ENCODE measurements around the gene DSC3. TPM values are rescaled to one million over a fixed set of nuclear protein-coding genes. Genes with fewer than 3 reads are reported as not detected.
A peak's percentile ranks its signal among the peaks of the same experiment; 100 is the strongest.
"Not testable (repeated sequence)": the region's sequence is repeated elsewhere in the genome, so short reads cannot be mapped to it uniquely, and the experiment has no call there.

DSC3 gene
- total RNA-seq, 1 donor from 2014 or later: 0.03 TPM

DNA sequence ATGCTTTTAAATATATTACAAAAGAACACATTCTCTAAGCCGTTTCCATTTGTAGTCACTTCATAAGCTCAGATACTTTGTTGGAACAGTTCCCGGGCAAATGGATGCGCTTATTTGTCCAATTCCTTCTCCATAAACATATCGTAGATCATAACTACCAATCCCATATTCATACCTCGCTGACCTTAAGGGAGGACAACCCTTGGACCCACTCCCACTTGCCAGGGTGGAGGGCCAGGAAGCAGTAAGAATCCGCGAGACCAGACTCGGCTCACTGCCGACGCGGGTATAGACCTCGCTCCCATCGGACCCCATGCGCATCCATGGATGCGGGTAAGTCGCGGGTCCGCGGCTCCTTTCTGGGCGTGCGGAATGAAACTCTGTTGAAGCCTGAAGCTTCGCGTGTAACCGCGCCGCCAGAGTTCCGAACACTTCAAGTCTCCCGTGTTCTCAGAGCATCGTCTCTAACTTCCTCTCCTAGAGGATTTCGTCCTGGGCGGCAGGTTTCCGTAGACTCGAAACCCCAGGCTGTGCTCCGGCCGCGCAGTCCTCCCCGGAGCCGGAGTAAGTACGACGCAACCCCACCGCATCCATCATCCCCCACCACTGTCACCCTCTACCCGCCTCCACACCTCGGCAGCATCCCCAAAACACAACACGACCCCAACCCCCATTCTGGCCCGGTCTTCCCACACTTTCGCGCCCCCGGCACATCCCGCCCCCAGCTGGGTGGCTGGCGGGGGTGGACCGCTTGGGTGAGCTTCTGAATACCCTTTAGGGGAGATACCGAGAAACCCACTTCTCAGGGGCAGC is 1.1 kb downstream of the DSC3 start:
- no peak for DNase-seq (ENCODE audit: low spot score)

DNA sequence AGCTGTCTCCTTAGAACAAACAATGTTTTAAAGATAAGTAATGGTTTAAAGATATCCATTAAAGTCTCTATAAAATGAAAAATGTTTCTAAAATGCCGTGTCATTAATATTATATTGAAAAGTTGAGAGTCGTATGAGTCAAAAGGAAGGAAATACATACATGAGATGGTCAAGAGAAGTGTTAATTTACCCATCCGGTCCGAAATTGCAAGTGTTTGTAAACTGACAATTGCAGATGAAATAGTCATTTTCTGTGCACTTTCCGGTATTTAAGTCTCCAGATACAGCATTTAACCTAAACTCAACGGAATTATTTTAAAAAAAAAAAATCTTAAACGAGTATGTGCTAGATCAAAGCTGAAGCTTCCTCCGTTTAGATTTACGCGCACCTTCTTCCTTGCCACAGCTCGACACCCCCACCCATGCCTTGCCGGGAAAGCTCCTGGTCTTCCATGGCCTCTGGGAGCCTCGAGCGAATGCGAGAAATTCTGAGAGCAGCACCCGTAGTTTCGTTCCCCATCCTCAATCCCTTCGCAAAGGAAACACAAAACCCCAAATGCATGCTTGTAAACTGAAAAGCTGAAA is 1.8 kb downstream of the DSC3 start:
- DNase-seq (ENCODE audit: low spot score): no peak

DNA sequence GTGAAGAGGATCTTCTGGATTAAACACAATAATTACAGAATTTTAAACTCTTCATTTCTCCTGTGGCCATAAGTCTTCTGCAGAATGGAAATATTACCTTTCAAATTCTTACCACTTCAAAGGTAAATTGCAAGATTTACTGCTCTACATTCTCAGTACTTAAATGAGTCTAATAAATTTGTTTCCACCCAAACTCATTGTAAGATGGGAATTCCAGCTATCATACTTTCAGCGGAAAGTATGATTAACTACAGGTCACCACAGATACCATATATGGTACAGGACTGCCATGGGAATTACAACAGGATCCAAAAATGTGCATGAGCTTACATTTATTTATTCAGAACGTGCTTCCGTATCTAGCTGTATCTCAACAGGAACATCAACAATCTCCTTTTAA is 3.1 kb downstream of the DSC3 start:
- no peak for DNase-seq (ENCODE audit: low spot score)

DNA sequence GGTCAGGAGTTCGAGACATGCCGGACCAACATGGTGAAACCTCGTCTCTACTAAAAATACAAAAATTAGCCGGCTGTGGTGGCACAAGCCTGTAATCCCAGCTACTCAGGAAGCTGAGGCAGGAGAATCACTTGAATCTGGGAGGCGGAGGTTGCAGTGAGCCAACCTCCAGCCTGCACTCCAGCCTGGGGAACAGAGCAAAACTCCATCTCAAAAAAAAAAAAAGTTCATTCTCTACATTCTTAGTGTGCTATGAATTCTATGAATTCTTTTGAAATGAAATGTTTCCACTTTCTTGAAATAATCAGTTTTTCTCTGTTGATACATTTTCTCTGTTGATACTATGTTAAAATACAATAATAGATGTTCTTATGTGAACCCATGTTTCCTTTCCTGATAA is 4.9 kb downstream of the DSC3 start:
- DNase-seq (ENCODE audit: low spot score): not testable (repeated sequence)

DNA sequence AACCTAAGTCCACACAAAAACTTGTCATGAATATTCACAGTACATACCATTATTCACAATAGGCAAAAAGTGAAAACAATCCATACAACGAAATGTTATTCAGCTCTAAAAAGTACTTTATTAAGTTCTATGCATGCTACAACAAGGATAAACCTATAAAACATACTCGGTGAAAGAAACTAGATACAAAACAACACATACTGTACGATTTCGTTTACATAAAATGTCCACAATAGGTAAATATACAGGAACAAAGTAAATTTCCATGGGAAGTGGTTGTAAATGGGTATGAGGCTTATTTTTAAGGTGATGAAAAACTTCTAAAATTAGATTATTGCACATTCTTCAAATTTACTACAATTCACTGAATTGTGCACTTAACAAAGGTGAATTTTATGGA is 8.0 kb downstream of the DSC3 start:
- DNase-seq (ENCODE audit: low spot score): no peak

DNA sequence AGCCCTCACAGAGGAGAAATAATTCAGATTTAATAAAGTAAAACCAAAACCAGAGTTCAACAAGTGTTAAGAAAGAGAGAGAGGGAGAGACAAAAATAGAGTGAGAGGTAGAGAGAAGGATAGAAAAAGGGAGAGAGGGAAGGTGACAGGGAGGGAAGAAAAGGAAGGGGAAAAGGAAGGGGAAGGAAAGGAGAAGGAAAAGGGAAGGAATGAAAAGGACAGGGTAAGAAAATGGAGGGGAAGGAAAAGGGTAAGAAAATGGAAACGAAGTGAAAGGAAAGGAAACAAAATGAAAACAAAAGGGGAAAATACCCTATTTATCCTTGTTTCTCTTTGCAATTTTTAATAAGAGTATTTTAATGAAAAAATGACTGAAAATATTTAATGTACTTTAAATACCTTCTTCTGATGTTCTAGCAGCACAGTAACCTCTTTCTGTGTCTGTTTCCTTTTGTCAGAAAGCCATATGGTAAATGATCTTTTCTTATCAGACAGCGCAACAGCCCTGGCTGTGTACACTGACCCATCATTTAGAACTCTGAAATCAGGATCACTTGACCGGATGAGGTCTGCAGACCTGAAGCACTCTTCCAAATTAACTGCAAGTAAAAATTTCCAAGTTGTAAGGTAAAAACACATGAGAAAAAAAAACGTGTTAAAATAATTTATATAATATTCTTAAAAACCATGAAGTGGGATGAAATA is 11.8 kb downstream of the DSC3 start:
- DNase-seq (ENCODE audit: low spot score): no peak

DNA sequence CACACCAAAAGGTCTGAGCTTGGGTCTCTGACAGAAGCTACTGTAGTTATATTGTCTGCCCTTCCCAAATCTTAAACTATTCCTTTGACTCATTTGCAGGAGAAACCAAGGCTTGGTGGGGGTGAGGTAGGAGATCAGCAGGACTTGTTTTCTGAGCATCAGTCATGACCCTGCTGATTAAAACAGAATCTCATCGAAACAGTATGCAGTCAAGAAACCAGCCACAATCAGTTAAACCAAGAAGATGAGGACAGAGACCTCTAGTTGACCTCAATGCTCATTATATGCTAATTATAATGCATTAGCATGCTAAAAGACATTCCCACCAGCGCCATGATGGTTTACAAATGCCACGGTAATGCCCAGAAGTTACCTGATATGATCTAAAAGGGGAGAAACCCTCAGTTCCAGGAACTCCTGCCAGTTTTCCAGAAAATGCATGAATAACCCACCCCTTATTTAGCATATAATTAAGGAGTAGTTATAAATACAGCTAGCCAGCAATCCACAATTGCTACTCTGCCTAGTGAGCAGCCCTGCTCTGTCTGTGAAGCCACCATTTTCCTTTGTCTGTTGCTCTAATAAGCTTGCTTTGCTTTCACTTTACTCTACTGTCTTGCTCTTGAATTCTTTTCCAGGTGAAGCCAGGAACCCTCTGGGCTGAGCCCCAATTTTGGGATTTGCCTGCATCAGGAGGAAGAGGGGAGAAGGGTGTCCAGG is 26.7 kb downstream of the DSC3 start:
- no peak for DNase-seq (ENCODE audit: low spot score)

DNA sequence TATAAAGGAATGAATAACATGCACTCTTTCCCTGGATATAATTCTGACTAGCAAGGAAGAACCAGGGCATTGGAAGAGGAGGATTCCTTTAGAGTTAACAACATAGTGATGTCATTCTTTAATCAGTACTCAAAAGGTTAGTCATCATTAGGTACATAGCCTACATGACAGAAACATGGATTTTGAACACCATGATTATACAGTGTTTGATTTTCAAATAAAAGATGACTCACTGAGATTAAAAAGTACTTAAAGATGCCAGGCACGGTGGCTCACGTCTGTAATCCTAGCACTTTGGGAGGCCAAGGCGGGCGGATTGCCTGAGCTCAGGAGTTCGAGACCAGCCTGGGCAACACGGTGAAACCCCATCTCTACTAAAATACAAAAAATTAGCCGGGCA is 31.1 kb downstream of the DSC3 start:
- DNase-seq (ENCODE audit: low spot score): peak; percentile 17

DNA sequence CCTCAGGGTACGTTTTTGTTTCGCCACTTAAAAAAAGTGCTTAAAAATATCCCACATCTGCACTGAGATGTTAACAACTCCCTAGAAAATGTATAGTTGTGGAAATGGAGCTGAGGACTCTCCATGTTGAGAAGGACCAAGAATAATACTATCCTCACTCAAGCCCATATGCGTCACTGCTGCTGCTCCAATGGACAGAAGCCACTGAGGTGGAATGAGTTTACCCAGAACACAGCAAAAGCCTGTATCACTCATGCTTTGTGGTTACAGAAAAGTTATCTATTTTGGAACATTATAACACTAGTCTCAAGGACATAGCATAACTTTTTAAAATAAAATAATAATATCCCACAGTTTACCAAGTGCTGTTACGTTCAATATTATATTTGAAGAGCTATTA is 31.9 kb downstream of the DSC3 start:
- no peak for DNase-seq (ENCODE audit: low spot score)

DNA sequence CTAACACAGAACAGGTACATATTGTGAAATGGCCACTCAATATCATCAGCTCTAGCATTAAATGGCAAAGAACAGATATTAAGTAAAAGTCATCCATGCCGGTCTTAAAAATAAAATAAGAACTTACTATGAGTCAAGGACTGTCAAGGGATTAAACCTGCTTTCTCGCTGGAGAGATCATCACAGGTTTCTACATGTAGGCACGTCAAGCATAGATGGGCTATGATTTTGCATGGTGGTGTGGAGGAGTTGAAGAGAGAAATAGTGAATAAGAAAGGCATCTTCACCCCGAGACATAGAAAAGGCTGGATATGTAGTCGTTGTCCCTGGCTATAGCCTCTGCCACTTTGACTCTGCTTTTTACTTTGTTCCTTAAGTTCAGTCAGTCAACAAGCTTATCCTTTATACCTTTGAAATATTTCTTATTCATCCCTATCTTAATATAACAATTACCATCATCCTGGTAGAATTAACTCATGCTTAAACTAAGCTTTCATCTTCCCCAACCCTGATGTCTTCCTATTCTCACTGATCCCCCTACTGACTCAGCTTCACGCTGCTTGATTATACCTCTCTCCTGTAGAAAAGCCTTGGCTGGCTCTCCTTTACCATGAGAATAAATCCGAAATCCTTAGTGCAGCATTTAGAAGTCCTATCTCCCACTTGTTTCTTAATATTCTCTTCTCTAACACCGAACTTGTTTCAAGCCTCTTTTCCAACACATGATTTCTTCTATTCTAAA is 42.5 kb downstream of the DSC3 start:
- no peak for DNase-seq (ENCODE audit: low spot score)

DNA sequence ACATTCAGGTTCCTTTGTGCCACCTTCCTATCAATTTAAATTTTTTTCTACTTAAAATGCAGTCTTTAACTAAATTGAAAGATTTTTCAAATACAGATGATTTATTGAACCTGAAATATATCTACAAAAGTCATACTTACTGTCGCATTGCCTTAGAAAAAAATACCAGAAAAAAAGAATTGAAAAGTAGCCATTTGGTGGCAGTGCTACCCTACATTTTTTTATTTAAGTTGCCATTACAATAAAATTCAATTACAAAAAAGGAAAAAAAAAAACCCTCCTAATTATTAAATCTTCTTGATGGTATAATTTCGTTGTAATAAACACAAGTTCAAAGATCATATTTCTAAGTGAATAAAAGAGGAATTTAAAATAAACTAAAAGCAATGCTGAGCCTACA is 43.4 kb downstream of the DSC3 start:
- DNase-seq (ENCODE audit: low spot score): no peak

DNA sequence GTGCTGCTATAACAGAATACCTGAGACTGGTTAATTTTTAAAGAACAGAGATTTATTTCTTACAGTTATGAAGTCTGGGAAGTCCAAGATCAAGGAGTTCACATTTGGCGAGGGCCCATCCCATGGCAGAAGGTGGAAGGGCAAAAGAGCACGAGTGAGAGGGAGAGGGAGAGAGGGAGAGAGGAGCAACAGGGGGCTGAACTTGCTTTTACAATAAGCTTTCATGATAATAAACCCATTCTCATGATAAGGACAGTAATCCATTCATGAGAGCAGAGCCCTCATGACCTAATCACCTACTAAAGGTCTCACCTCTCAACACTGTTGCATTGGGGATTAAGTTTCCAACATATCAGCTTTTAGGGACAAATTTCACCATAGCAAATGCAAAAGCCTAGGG is 45.3 kb downstream of the DSC3 start:
- no peak for DNase-seq (ENCODE audit: low spot score)

DNA sequence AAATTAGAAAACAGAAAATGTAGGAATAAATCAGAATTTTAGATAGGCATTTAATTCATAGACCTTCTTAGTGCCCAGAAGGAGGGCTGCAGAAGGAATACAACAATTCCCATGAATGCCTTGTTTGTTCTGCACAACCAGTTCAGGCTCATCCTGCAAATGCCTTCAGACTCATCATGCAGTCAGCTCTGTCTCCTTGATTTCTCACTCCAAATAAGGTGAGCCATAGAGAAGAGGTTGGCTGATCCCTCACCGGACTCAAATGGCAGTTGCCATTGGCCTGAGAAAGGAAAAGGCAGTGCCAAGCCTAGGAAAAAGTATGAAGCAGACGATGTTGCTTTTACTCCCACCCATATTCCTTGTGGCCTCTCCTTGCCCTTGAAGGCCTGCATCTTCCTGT is 50.3 kb downstream of the DSC3 start:
- no peak for DNase-seq (ENCODE audit: low spot score)

DNA sequence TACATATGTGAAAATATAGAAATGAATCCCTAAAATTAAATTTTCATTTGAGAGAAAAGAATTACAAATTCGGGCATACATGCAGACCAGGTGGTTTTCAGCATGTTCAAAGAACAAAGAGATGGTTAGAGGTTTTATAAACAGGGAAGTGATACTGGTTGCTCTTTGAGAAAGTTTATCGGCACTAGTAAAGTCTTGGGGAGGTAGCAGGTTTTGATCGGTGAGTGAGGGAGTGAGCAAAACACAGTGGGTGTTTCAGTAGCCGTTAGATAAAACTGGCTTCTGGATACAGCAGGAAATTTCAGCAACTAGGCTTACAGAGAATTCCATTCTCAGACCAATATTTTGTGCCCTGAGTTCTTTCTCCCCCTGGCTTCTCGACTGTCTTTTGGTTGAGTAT is 51.1 kb downstream of the DSC3 start:
- DNase-seq (ENCODE audit: low spot score): no peak

DNA sequence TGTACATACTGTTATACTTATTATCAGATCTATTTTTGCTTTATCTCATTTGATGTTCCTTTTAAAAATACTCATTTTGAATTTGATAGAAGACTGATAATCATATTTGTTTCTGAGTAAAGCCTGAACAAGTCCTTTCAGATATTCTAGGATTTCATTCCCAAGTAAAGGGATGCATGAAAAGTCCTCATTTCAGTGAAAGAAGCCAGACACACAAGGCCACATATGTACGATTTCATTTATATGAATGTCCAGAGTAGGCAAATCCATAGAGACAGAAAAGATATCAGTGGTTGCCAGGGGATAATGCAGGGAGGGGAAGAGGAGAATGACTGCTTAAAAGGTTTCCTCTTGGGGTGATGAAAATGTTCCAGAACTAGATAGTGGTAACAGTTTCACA is 53.4 kb downstream of the DSC3 start:
- DNase-seq (ENCODE audit: low spot score): no peak

DNA sequence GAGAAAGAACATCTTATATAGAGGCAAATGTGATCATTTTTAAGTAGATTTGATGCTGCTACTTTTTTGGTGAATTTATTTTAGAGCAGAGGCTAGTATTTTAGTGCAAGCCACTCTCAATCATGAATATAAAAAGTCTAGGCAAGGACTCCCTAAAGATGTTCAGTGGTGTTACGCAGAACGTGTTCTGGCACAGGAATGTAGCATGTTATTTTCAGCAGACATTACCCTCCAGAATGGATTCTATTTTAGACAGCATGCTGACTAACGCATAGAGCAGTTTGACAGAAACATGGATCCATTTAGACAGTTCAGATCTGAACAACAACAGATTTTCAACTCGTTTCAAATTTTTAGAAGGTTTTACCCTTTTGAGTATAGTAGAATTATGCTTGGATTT is 54.1 kb downstream of the DSC3 start:
- no peak for DNase-seq (ENCODE audit: low spot score)

DNA sequence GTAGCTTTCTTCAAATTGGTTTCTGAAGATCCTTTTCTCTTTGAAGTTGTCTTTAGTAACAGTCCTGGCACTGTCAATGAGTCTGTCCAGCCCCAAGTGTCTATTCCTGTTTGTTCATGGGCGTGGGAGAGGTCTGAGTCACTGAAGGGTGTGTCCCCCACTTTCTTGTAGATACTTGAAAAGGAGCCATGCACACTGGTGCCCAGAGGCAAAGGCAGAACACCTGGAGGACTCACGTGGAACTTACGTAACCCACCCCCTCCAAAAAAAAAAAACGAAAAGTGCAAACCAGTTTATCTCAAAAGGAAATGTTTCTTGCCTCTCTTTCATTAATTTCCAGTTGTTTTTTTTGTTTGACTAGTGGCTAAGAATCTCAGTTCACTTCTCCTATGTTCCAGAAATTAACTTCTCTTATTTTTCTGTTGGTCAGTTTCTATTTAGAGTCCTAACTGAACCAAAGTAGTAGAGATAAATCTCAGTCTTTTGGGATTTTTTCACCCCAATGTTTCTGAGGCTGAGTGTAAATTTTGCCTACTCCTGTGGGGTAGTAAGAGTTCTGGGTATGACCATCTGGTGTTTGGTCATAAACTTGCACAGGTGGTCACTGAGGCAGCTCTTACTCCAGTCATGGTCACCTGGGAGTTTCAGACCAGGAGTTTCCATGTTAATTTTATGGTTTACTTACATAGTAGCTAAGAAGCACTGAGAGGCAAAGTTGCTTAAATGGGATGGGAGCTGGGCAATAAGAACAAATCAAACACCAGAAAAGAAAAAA is 54.9 kb downstream of the DSC3 start:
- peak; percentile 61 for DNase-seq (ENCODE audit: low spot score)

DNA sequence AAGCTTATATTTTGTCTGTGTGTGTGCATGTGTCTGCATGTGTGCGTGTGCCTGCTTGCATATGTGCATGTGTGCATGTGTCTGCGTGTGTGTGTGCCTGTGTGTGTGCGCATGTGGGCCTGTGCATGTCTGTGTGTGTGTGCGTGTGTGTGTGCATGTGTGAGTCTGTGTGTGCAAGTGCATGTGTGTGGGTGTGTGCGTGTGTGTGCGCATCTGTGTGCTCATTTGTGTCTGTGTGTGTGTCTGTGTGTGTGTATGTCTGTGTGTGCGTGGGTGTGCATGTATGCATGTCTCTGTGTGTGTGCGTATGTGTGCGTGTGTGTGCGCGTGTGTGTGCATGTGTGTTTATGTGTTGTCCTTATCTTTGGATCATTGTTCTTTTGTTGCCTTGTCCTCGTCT is 56.8 kb downstream of the DSC3 start:
- no peak for DNase-seq (ENCODE audit: low spot score)

DNA sequence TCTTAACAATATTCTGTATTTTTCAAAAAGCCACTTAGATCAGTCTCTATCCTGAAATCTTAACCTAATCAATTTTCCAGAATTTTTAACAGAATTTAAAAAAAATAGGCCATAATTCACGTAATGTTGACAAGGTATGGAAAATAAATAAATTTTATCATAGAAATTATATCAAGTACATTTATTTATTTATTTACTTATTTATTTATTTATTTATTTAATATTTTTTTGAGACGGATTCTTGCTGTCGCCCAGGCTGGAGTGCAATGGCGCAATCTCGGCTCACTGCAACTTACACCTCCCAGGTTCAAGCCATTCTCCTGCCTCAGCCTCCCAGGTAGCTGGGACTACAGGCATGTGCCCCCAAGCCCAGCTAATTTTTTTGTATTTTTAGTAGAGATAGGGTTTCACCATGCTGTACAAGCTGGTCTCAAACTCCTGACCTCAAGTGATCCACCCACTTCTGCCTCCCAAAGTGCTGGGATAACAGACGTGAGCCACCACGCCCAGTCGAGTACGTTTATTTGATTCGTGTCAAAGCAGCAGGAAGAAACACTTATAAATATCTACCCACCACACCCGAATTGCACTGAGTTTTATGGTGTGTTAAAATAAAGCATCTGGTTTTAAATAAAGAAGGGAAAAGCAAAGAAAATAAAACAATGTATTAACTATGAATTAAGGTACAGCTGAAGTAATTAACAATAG is 60.1 kb downstream of the DSC3 start:
- no peak for DNase-seq (ENCODE audit: low spot score)

DNA sequence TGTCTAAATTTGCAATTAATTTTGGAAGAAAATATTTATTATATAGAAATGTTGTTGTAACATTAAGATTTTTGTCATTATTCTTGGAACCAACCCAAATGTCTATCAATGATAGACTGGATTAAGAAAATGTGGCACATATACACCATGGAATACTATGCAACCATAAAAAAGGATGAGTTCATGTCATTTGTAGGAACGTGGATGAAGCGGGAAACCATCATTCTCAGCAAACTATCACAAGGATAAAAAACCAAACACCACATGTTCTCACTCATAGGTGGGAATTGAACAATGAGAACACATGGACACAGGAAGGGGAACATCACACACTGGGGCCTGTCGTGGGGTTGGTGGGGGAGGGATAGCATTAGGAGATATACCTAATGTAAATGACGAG is 64.5 kb downstream of the DSC3 start:
- not testable (repeated sequence) for DNase-seq (ENCODE audit: low spot score)
